Esophagus squamous epithelium (tissue), 4 donors: Measurements from ENCODE around the gene KPNA2.

Experiments used
- CTCF ChIP-seq, 6 experiments: fragments of 450-650 bp in 4 of 6; fragments of 200-600 bp in 2 of 6; sonication (generic) in 2 of 6; IDR thresholded peaks; one replicate each; pipeline ENCODE4 v1.5.1; 2016 to 2019; ENCODE audit warnings: antibody characterized with exemption in 6 of 6, mild to moderate bottlenecking in 4 of 6, moderate library complexity in 4 of 6
- POLR2A ChIP-seq, 4 donors: fragments of 450-650 bp; IDR thresholded peaks; one replicate each; pipeline ENCODE4 v1.6.1; 2017; ENCODE audit warnings: antibody characterized with exemption in 4 of 4, mild to moderate bottlenecking in 4 of 4, moderate library complexity in 3 of 4

- no peak for TF ChIP-seq CTCF (IDR thresholded peaks at IDR 0.05)
- TF ChIP-seq POLR2A (IDR thresholded peaks at IDR 0.05): no peak
These were observed 20.3 kb upstream of the KPNA2 start for GRCh38 chr17:68015081-68015723.
